A549 treated with ZK216348 at 1 μM for 4 hours (cell line): ENCODE results near the gene FOXRED2. TPM values are rescaled to one million over a fixed set of nuclear protein-coding genes. Genes with fewer than 3 reads are reported as not detected.

Experiments
- total RNA-seq: library from RNA; stranded (reverse); fragments of 200-300 nt; extraction: Qiagen RNA extraction; gene quantifications from 5 replicates; pipeline ENCODE4 v1.2.3, GENCODE V29; 2022; ENCODE audit warnings: low read depth

Gene FOXRED2
- 10.7 to 17.9 TPM (median 16.3 TPM) in 5 replicates for total RNA-seq

DNA sequence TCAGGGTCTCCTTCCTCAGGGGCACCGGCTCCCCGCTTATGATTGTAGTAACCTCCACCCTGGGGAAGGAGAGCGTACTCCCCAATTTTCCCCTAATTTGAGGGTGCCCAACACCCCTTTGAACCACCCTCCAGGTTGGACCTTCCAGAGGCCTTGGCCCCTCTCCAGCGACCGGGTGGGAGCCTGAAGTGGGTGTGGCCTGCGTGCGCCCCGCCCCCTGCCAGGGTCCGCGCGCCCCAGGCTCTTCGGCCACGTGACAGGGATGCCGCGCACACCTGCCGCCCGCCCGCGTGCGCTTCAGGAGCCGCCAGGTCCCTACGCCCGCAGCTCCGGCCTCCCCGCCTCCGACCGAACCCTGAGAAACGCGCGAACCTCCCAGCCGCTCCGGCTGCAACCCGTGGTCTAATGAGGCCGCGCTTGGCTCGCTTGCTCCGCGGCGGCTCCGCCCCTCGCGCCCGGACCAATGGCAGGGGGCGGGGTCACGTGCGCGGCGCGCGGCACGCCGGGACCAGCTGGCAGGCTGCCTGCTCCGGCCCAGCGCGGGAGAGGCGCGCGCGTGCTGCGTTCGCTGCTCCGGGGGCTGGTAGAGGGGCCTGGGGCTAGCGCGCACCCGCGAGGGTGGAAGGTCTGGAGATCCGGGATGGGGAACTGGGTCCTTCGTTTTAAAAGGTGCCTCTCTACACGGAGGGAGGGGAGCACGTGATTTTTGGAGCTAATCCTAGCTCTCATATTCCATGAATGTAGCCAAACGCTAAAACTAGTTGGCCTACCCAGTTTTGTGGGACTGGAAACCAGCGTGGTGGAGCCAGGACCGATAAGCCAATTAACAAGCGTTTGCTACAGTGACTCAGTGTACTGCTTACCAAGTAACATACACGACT lies at the start of gene FOXRED2:
Gene FOXRED2 (minus strand): TSS at position 404 of the 881 bp plus-strand sequence. CDS start 618 bp downstream, outside the sequence.

DNA sequence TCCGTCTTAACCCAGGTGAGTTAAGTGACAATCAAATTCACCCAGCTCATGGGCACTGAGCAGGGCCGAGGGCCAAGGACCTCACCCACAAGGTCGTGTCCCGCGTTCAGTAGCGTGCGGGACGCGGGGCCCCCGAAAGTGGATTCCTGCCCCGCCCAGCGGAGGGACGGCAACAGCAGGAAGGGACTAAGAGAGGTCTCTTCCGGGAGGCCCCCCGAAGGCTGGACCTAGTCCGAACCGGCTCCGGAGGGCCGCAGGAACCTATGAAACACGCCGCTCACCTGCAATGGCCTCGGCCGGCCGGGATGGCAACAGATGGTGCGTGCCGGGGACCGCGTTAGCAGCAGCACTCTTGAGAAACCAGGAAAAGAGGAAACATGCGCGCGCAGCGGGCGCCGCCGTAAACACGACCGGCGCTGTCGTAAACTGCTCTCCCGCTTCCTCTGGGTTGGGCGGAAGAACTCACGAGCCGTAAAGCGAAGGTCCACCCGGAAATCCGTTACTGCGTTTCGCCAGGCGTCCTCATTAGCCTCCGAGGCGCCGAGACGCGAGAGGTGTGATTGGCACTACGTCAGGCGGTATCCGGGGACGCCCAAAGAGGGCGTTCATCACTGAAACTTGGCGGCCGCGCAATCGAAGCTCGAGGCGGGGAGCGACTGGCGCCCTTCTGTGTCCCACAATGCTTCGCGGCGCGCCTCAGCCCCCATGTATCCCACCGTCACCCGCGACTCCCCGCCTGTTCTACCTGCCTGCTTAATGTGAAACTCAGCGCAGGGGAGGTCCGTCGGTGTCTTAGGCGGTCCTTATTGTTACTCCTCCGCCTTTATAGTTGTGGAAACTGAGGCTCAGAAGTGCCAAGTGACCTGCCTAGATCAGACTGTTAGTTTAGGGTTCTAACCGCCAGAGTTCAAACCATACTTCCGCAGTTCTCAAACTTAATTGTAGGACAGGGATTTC lies 22.2 kb upstream of the FOXRED2 start, which contains the start of gene EIF3D:
Gene EIF3D (minus strand): TSS at position 372 of the 957 bp plus-strand sequence. CDS start 3,045 bp downstream, outside the sequence.

DNA sequence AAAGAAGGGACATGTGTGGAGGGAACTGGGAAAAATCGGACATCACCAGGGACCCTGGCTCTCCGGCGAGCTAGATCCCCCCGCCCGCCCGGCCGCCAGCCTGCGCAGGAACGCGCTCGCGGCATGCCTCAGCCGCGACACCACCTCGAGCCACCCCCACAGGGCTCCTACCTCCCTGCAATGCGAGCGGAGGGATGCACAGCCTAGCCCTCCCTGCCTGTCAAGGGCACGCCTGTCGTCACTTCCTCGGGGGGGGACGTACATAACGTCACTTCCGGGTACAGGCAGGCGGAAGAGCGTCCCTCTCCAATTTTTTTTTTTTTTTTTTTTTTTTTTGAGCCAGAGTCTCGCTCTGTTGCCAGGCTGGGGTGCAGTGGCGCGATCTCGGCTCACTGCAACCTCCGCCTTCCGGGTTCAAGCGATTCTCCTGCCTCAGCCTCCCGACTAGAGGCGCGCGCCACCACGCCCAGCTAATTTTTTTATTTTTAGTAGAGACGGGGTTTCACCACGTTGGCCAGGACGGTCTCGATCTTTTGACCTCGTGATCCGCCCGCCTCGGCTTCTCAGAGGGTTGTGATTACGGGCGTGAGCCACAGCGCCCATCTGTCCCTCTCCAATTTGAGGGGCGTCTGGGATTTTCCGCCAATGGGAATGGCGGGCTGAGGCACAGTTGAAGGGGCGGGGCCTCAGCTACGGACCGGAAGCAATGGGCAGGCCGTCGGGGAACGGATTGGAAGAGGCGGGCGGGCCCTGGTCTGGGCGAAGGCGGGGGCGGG lies 25.3 kb downstream of the FOXRED2 start, which contains the start of gene TXN2:
Gene TXN2 (minus strand): TSS at position 248 of the 776 bp plus-strand sequence. CDS start 803 bp downstream, outside the sequence.

Other genes with a start within 250 kb of the FOXRED2 start
- gene MYH9, start 119.1 kb downstream of the FOXRED2 start, total RNA-seq, result 139 to 200 TPM (median 173 TPM) in 5 replicates
- 54.7 to 71.9 TPM (median 69.5 TPM) in 5 replicates for gene TXN2, start 25.4 kb downstream of the FOXRED2 start, total RNA-seq
- gene EIF3D, start 22.1 kb upstream of the FOXRED2 start, total RNA-seq, result 155 to 176 TPM (median 167 TPM) in 5 replicates
- not detected in 5 replicates for gene CACNG2, start 196.7 kb upstream of the FOXRED2 start, total RNA-seq